SIG-M5 treated with dmso at 0.1 percent for 504 hours (cell line): ENCODE measurements around the gene PLXNB3.
A peak's percentile ranks its signal among the peaks of the same experiment; 100 is the strongest.

ENCODE experiments used
- DNase-seq: peaks from one replicate; lab custom pipeline; 2025; ENCODE audit not compliant: unreplicated experiment; lab: John Stamatoyannopoulos, UW

PLXNB3 gene

DNA sequence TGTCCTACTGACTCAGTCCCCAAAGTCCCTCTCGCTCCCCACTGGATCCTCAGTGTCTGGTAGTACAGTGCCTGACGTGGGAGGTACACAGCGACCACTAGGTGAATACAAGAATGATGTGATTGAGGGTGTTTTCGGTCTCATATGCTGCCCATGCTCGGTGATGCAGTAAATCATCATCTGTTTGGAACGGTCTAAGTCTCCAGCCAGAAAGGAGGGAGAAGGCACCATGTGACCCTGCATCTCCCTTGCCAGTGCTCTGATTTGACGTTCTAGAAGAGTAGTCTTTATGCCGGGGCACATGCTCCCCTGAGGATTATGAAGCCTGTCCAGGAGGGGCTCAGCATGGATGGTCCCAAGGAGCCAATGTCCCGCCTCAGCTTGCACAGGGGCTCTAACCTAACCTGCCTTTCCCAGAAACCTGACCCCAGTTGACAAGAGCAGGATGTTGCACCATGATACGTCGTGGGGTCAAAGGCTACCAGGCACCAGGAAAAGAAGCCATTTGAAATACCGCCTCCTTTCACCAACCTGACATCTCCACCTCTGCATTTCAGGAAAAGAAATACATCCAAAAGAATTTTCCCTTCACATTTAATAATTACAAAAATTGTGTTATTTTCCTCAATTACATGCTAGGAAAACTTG is 13.8 kb upstream of the PLXNB3 start:
- DNase-seq: no peak

DNA sequence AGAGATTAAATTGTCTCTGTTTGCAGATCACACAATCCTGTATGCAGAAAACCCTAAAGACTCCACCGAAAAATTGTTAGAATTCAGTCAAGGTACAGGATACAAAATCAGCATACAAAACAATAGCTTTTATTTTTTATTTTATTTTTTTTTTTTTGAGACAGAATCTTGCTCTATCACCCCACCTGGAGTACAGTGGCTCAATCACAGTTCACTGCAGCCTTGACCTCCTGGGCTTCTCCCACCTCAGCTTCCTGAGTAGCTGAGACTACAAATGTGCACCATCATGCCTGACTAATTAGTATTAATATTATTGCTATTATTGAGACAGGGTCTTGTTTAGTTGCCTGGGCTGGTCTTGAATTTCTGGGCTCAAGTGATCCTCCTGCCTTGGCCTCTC is 8.9 kb upstream of the PLXNB3 start:
- DNase-seq: no peak

DNA sequence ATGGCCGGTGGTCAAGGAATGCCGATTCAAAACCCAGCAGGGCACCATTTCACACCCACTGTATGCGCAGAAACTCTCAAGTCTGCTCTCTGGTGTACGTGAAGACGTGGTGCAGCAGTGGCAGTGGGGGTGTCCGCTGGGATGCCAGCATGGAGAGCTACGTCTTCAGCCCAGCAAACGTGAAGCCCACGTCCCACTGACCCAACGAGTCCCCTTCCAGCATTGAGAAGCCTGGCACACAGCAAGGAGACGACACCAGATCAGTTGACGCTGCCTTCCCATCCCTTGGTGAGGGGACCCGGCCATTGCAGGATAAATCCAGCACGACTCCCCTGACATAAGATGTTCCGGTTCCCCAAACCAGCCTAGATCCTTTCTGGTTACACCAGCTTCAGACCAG is 2.2 kb upstream of the PLXNB3 start:
- no peak for DNase-seq

DNA sequence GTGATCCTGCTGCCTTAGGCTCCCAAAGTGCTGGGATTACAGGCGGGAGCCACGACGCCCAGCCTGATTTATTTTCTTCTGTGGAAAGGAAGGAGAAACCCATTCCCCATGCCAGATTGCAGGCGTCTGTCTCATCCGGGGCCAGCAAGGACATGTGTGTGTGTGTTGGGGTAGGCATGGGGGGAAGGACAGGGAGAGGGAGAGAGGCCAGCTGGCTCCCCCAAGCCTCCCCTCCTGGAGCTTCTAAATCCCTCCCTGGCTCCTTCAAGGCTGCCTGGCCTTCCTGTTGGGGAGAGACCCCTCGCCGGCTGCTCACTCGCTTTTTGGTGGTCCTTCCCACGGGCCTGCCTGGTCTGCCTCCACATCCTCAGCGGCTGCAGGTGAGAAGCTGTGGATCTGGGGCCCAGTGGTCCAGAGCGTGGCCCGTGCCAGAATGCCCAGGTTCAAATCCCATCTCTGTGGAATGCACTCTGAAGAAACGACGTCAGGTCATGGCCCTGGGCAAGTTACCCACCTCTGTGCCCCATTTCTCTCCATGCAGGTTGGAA is 1.3 kb upstream of the PLXNB3 start:
- DNase-seq: no peak

DNA sequence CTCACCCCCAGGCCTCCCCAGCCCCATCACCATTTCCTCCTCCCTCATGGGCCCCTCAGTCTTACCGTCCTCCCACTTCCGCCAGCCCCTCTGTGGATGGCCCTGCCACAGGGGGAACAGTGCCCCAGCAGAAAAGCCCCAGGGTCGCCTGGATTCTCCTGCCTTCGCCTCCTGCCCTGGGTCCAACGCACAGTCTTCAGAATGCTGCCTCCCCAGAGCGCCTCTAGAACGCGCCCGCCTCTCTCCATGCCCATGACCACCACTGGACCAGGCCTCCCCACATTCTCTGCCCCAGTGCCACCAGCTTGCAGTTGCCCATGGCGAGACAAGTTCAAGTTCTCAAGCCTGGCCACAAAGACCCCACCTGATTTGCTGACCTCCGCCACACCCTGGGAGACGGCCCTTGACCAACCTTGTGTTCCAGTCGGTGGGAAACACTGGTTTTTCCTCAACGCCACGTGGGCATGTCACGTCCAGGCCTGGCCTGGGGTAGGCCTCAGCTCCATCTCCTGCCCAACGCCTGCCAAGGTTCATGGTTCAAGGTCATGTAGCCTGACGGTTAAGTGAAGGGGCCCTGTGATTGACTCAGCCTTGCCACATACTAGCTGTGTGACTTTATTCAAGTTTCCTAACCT is 634 bp upstream of the PLXNB3 start:
- no peak for DNase-seq

DNA sequence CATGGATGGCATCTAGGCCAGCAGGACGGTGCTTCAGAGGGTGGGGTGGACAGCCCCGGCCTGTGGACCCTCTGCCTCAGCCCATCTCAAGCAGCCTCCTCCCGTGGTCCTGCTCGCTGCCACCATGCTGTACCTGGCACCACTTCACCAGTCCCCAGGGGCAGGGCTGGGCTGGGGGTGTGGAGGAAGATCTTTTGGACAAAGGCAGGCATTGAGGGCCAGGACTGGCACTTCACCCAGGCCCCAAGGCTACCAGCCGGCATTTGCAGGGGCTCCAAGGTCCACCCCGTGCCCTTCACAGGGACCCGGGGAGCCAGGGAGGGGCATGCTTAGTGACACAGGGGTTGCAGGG is 713 bp downstream of the PLXNB3 start:
- DNase-seq: no peak

DNA sequence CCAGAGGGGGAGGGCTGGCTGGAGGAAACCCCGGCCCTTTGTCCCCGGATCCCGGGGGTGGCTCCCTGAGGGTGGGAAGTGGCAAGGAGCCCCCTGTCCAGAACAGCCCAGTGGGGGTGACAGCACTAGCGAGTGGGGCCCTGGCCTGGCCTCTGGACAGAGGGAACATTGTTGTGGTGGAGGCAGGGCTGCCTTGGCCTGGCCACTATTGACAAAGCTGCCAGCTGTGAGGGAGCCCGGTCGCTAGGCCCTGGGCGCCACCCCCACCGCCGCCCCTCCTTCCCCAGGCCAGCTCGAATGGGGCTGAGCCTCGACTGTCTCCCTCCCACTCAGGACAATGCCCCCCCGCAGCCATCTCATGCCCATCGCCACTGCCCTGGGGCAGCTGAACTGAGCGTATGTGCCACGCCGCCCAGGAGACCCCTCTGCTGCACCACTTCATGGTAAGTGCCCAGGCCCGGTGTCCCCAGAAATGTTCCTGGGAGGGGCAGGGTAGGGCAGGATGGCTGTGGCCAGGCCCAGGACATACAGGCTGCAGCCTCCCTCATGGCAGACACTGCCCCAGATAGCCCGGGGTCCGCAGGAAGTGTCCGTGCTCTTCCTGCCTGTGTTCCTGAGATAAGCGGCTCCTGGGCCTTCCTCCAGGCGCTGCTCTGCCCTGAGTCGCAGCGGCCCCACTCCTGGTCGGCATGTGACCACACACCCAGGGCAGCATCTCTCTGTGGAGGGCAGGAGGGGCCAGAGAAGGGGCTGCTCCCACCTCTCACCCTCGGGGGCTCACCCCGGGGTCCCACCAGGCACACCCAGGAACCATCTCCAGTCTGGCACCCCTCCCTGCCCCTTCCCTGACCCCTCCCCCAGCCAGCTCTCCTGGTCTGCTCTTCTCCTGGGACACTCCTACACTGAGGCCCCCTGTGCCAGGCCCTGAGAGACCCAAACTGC is 1.4 kb downstream of the PLXNB3 start:
- DNase-seq: no peak

DNA sequence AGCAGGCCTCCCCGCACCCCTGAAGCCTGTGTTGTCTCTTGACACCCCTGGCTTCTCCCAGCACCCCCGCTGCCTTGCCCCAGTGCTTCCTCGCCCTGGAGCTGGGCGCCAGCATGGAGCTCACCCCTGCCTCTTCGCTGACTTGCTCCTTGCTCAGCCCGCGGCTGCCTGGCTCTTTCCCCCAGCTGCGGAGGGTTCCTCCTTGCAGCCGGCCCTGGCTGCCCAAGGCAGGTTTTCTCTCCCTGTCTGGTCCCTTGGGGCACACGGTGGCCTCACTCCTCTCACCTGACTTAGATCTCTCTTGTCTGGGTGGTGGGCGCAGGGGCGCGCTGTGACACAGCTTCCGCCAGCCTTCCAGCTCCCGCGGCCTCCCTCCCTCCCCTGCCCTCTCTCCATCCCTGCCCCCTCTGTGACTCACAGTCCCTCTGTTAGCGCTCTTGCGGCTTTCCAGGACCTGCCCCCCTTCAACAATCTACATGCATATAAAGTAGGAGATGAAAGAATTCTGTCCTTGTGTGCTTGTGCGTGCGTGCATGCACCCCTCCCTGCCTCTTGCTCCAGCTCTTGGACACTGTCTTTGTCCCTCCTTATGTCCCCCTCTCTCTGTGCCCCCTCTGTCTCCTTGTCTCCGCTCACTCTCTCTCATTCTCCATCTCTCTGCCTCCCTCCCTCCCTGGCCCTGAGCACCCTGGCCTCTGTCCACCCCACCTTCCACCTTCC is 2.2 kb downstream of the PLXNB3 start:
- peak; percentile 61 for DNase-seq

DNA sequence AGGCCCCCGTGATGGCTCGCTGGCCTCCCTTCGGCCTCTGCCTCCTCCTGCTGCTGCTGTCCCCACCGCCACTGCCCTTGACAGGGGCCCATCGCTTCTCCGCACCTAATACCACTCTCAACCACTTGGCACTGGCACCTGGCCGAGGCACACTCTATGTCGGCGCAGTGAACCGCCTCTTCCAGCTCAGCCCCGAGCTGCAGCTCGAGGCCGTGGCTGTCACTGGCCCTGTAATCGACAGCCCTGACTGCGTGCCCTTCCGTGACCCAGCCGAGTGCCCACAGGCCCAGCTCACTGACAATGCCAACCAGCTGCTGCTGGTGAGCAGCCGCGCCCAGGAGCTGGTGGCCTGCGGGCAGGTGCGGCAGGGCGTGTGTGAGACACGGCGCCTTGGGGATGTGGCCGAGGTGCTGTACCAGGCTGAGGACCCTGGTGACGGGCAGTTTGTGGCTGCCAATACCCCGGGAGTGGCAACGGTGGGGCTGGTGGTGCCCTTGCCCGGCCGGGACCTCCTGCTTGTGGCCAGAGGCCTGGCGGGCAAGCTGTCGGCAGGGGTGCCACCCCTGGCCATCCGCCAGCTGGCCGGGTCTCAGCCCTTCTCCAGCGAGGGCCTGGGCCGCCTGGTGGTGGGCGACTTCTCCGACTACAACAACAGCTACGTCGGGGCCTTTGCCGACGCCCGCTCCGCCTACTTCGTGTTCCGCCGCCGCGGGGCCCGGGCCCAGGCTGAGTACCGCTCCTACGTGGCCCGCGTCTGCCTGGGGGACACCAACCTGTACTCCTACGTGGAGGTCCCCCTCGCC is 3.0 kb downstream of the PLXNB3 start:
- no peak for DNase-seq

DNA sequence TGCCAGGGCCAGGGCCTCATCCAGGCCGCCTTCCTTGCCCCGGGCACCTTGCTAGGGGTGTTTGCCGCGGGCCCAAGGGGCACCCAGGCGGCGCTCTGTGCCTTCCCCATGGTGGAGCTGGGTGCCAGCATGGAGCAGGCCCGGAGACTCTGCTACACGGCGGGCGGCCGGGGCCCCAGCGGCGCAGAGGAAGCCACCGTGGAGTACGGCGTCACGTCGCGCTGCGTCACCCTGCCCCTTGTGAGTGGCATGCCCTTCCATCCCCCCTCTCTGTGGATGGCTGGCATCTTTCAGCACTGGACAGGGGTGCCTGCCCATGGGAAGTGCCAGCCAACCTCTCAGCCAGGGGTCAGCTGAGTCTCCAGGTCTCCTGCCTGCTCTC is 3.6 kb downstream of the PLXNB3 start:
- no peak for DNase-seq

DNA sequence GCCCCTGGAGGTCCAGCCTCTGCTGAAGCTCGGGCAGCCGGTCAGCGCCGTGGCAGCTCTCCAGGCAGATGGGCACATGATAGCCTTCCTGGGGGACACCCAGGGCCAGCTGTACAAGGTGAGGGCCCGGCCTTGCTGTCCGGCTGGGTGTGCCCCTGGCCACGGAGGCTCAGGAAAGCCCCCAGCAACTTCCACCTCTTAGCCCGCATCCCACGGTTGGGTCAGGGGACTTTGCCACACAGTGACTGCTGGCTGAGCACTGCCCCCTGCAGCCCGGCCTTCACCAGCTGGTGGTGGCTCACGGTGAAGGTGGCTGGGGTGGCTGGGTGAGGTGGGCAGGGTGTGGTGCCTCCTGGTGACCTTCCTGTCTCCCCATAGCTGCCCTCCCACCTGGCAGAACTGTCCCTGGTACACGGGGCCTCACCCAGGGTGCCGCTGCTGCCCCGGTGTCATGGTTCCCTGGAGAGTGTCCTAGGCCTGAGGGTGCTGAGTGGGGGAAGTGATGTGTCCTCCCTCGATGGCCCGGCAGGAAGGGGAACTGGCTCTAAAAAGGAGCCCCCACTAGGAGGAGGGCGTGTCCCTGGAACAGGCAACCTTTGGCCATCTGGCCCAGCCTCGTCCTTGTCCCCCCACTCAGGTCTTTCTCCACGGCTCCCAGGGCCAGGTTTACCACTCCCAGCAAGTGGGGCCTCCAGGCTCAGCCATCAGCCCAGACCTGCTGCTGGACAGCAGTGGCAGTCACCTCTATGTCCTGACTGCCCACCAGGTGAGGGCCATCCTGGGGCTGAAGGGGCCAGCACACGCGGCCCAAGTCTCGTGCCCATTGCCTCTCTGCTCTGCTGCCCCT is 4.5 kb downstream of the PLXNB3 start:
- DNase-seq: no peak

DNA sequence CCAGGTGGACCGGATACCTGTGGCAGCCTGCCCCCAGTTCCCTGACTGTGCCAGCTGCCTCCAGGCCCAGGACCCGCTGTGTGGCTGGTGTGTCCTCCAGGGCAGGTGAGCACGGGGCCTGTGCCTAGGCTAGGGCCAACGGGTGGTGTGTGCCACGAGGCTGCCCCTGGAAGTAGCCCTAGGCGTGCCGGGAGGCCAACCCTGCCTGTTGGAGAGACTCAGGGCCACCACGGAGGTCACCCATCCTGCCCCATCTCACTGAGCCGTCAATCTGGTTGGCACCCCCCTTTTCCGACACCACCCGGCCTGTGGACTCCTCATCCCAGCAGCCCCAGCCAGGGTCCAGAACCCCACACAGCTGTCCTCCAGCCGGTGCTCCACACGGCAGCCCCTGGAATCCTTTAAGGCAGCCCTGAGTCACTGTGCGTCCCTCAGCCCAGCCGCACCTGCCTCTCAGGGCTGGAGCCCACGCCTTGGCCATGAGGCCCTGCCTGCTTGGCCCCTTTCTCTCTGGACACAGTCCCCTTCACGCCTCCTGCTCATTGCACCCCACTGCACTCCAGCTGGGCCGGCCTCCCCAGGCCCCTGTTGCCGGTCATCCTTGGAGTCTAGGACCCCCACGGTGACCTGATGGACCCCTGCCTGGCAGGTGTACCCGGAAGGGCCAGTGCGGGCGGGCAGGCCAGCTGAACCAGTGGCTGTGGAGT is 5.3 kb downstream of the PLXNB3 start:
- no peak for DNase-seq

DNA sequence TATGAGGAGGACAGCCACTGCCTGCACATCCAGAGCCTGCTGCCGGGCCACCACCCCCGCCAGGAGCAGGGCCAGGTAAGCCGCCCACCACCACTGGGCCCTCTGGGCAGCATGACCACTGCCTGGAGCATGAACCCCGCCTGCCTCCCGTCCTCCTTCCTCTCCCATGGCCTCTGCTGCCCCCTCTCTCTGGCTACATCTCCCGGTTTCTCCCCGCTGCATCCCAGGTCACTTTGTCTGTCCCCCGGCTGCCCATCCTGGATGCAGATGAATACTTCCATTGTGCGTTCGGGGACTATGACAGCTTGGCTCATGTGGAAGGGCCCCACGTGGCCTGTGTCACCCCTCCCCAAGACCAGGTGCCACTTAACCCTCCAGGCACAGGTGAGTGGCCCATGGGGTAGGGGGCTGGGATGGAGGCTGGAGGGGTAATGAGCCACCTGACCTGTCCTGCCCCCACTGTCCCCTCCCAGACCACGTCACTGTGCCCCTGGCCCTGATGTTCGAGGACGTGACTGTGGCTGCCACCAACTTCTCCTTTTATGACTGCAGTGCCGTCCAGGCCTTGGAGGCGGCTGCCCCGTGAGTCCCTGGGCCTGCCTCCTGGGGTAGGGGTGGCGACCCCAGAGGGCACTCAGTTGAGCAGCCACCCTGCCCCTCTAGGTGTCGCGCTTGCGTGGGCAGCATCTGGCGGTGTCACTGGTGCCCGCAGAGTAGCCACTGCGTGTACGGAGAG is 6.0 kb downstream of the PLXNB3 start:
- DNase-seq: no peak

DNA sequence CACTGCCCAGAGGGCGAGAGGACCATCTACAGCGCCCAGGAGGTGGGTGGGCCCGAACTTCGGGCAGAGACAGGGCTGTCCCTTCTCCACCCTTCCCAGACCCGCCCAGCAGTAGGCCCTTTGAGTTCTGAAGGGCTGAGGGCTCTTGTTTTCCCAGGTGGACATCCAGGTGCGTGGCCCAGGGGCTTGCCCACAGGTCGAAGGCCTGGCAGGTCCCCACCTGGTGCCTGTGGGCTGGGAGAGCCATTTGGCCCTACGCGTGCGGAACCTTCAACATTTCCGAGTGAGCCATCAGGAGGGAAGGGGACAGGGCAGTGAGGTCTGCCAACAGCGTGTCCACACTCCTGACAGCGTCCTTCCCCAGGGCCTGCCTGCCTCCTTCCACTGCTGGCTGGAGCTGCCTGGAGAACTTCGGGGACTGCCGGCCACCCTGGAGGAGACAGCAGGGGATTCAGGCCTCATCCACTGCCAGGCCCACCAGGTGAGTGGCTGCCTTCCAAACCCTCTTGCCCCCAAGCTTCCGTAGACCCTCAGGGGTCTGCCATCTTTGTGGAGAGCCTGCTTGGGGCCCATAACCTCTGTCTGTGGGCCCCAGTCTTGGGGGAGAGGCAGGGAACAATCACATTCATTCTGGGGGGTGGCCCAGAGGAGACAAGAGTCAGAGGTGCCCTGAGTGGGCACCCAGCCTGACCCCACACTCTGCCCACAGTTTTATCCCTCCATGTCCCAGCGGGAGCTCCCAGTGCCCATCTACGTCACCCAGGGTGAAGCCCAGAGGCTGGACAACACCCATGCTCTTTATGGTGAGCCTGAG is 6.8 kb downstream of the PLXNB3 start:
- no peak for DNase-seq

DNA sequence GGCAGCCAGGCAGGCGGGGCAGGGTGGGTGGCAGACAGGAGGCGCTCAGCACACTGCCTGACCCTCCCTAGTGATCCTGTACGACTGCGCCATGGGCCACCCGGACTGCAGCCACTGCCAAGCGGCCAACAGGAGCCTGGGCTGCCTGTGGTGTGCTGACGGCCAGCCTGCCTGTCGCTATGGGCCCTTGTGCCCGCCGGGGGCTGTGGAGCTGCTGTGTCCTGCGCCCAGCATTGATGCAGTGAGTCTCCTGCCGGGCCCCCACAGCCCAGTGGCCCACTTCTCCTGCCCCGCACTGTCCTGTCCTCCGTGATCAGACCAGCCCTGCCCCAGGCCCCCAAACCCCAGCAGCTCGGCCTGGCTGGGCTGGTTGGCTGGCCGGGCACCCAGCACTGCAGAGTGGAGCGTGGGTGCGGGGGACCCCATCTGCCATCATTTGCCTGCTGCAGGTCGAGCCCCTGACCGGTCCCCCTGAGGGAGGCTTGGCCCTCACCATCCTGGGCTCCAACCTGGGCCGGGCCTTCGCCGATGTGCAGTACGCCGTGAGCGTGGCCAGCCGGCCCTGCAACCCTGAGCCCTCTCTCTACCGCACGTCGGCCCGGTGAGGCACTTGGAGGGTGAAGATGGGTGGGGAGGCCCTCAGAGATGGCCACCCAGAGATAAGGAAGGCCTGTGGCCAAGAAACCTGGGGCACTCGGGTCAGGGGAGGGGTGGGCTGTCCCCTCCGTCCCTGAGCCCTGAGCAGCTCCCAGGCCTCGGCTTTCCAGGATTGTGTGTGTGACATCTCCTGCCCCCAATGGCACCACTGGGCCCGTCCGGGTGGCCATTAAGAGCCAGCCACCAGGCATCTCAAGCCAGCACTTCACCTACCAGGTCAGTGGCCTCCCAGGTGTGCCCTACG is 7.6 kb downstream of the PLXNB3 start:
- DNase-seq: no peak
